A549 (cell line): ENCODE results near the gene NKAIN4. TPM values are rescaled to one million over a fixed set of nuclear protein-coding genes. Genes with fewer than 3 reads are reported as not detected.

Source experiments
- ATOH8 ChIP-seq: fragments of 250-450 bp; sonication (Bioruptor Pico); IDR thresholded peaks from 2 replicates; pipeline ENCODE4 v1.5.0; 2020; ENCODE audit warnings: low read depth, mild to moderate bottlenecking, moderate library complexity
- BCL3 ChIP-seq: fragments of >200 bp; sonication (Bioruptor Twin); formaldehyde crosslinking; IDR thresholded peaks from 3 replicates; pipeline ENCODE4 v1.6.1; 2016
- CBX8 ChIP-seq: fragments of 200-600 bp; sonication (generic); IDR thresholded peaks from 2 replicates; pipeline ENCODE4 v1.6.1; 2016
- CEBPB ChIP-seq, 2 experiments: fragments of >200 bp in 1 of 2; sonication (Bioruptor Twin) in 1 of 2; formaldehyde crosslinking in 1 of 2; IDR thresholded peaks; 2 replicates each; pipeline ENCODE4 v1.6.1; 2012 to 2016
- CTCF ChIP-seq: fragments of >200 bp; sonication (Bioruptor Twin); formaldehyde crosslinking; IDR thresholded peaks from 3 replicates; pipeline ENCODE4 v1.5.1; 2016
- EHF ChIP-seq: fragments of 250-450 bp; sonication (Bioruptor Pico); IDR thresholded peaks from 2 replicates; pipeline ENCODE4 v1.5.0; 2020; ENCODE audit warnings: mild to moderate bottlenecking
- EHMT2 ChIP-seq: fragments of 200-600 bp; sonication (generic); IDR thresholded peaks from 2 replicates; pipeline ENCODE4 v1.6.1; 2016; ENCODE audit warnings: antibody characterized with exemption, low read depth, mild to moderate bottlenecking, moderate library complexity
- ESRRA ChIP-seq: fragments of 150-350 bp; IDR thresholded peaks from 2 replicates; pipeline ENCODE4 v1.6.1; 2014; ENCODE audit warnings: mild to moderate bottlenecking, low read length, borderline replicate concordance
- HES2 ChIP-seq: fragments of >200 bp; sonication (Bioruptor Twin); formaldehyde crosslinking; IDR thresholded peaks from 2 replicates; pipeline ENCODE4 v1.6.1; 2016
- HMGXB4 ChIP-seq: fragments of 250-450 bp; sonication (Bioruptor Pico); IDR thresholded peaks from 2 replicates; pipeline ENCODE4 v1.5.0; 2021; ENCODE audit warnings: mild to moderate bottlenecking, moderate library complexity, borderline replicate concordance
- KDM1A ChIP-seq: fragments of 200-600 bp; sonication (generic); IDR thresholded peaks from 2 replicates; pipeline ENCODE4 v1.6.1; 2016; ENCODE audit warnings: low read depth, mild to moderate bottlenecking
- MAFK ChIP-seq: fragments of 450-650 bp; IDR thresholded peaks from 2 replicates; pipeline ENCODE4 v1.6.1; 2014; ENCODE audit not compliant: partially characterized antibody
- MAX ChIP-seq: IDR thresholded peaks from 2 replicates; pipeline ENCODE4 v1.6.1; 2012
- NFE2L2 ChIP-seq: fragments of 150-350 bp; conservative IDR thresholded peaks from 2 replicates; pipeline ENCODE4 v1.6.1; 2014; ENCODE audit warnings: low read length
- NR3C1 ChIP-seq: fragments of >200 bp; sonication (Bioruptor Twin); formaldehyde crosslinking; IDR thresholded peaks from 3 replicates; pipeline ENCODE4 v1.6.1; 2017
- POLR2AphosphoS2 ChIP-seq: conservative IDR thresholded peaks from 2 replicates; pipeline ENCODE4 v1.6.1; 2012; ENCODE audit warnings: low read length, improper control_type of control experiment, inconsistent platforms
- RCOR1 ChIP-seq: fragments of 150-350 bp; IDR thresholded peaks from 2 replicates; pipeline ENCODE4 v1.6.1; 2014; ENCODE audit warnings: antibody characterized with exemption, low read length, low read depth
- REST ChIP-seq: fragments of 200-600 bp; sonication (generic); IDR thresholded peaks from 2 replicates; pipeline ENCODE4 v1.6.1; 2016; ENCODE audit warnings: antibody characterized with exemption, mild to moderate bottlenecking, moderate library complexity
- RNF2 ChIP-seq: fragments of 200-600 bp; sonication (generic); IDR thresholded peaks from 2 replicates; pipeline ENCODE4 v1.6.1; 2016; ENCODE audit warnings: low read depth, mild to moderate bottlenecking, antibody characterized with exemption, moderate library complexity, borderline replicate concordance
- SMC3 ChIP-seq: fragments of >200 bp; sonication (Bioruptor Twin); formaldehyde crosslinking; IDR thresholded peaks from 3 replicates; pipeline ENCODE4 v1.6.1; 2018; ENCODE audit warnings: inconsistent platforms
- USF2 ChIP-seq: fragments of 450-650 bp; IDR thresholded peaks from 2 replicates; pipeline ENCODE4 v1.6.1; 2014; ENCODE audit warnings: antibody characterized with exemption
- ZFP36 ChIP-seq: fragments of 450-650 bp; IDR thresholded peaks from 2 replicates; pipeline ENCODE4 v1.6.1; 2014; ENCODE audit warnings: borderline replicate concordance; ENCODE audit not compliant: partially characterized antibody
- ZNF302 ChIP-seq: fragments of 250-450 bp; sonication (Bioruptor Pico); IDR thresholded peaks from 2 replicates; pipeline ENCODE4 v1.9.0; 2021; ENCODE audit warnings: inconsistent platforms, mild to moderate bottlenecking, moderate library complexity
- ZSCAN20 ChIP-seq: fragments of 250-450 bp; sonication (Bioruptor Pico); IDR thresholded peaks from 2 replicates; pipeline ENCODE4 v1.8.0; 2022; ENCODE audit warnings: mild to moderate bottlenecking, moderate library complexity
- polyA plus RNA-seq, 4 experiments: library from polyadenylated mRNA; depleted of rRNA in 3 of 4; stranded (reverse); fragments of >200 nt; fragmentation: RNase III in 1 of 4; extraction: RNeasy Plus Mini Kit Qiagen cat#74134 plus additional on column Dnase treatment in 1 of 4; gene quantifications; 2 replicates in 3 of 4; 3 replicates in 1 of 4; pipeline ENCODE4 v1.2.3, GENCODE V29; 2011 to 2017

The NKAIN4 gene
- polyA plus RNA-seq, 2 of the 4 experiments (the other 2 are of a cell fraction) = 5.8 to 9.7 TPM

GRCh38 chr20:63224412-63225081, 29.7 kb downstream of the NKAIN4 start (continued):
- TF ChIP-seq CBX8 (no peak), ZNF302 (CRISPR knock-in tag) (no peak), REST (no peak), NR3C1 (no peak), CEBPB (IDR thresholded peaks at IDR 0.05) (peak in 1 of 2 experiments; percentile 2; a peak in 1 of 4 replicates), RNF2 (no peak), HES2 (no peak), CTCF (peak; percentile 38), HMGXB4 (no peak), ATOH8 (CRISPR knock-in tag) (no peak), ZSCAN20 (no peak), EHF (CRISPR knock-in tag) (peak; percentile 55; the same call in 1 of the 2 replicates), KDM1A (no peak), SMC3 (peak; percentile 52), MAFK (no peak), POLR2AphosphoS2 (no peak), ZFP36 (no peak), USF2 (no peak), ESRRA (0 out of 2 replicates have a peak, but pooled peaks have one; percentile 16), NFE2L2 (no peak), EHMT2 (no peak), BCL3 (no peak), MAX (peak; percentile 57; the same call in 1 of the 2 replicates), RCOR1 (no peak)
